Muscle of back (tissue), 11 donors: Measurements from ENCODE around the gene CRAT. TPM values are rescaled to one million over a fixed set of nuclear protein-coding genes. Genes with fewer than 3 reads are reported as not detected.
"Not testable (repeated sequence)": the region's sequence is repeated elsewhere in the genome, so short reads cannot be mapped to it uniquely, and the experiment has no call there.

Experiments used
- DNase-seq, 3 donors: peaks; one replicate each; pipeline versions ENCODE4 v3.0.0 to v3.0.0-alpha.2; 2013
- polyA plus RNA-seq, 10 donors: library from polyadenylated mRNA; unstranded; fragments of 120-200 nt; gene quantifications; one replicate each; pipeline ENCODE4 v1.2.1, GENCODE V29; 2013; ENCODE audit not compliant: insufficient read length in 10 of 10

CRAT gene
- polyA plus RNA-seq, 10 donors, result 31.0 to 45.4 (median 40.4) TPM

GRCh38 chr9:129139233-129139992 lies 28.8 kb upstream of the CRAT start:
- DNase-seq, result peak; percentile 92 to 96 (median 93)

DNA sequence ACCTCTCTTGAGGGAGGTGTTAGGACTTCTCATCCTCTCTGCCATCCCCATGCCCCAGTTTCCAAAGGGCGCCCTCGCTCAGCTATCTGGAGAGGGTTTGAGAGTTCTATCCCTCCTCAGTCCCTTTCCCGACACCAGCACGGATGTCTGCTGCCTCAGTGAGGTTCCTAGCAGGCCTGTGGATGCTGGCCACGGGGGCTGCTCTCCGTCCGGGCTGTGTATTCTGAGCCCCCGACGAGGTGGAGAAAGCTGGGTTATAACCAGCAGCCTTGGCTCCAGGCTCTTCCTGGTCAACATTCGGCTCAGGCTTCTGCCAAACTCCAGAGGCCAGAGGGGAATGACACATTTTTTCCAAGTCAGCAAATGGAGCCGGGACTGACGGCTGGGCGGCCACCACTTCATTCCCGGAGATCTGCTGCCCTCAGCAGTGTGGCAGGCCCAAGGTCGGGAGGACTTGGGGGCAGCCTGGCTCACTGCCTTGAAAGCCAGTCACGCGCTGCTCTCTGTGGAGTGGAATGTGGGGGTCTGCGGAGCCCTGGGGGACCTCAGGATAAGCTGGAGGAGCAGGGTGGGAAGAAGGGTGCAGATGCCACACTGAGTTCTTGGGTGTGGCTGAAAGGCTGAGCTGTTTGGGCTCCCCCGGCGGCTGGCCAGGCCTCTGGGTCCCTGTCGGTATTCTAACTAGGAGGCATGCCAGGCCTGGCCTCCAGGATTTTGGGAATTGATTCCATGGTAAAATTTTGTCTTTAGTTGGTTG lies 28.1 kb upstream of the CRAT start:
- peak in 2 of 3 donors; percentile 66 to 84 for DNase-seq

DNA sequence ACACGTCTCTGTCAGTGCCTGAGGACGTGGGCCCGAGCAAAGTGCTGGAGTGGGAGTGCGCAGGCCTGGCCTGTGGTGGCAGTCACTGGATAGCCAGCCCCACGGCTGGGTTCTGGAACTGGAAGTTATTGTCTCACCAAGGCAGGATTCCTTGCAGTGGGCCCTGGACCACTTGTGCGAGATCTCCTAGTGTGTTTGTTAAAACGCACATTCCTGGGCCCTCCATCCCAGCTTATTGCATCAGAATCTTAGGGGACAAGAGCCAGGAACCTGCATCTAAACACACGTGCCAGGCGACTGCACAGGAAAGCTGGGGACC lies 27.5 kb upstream of the CRAT start:
- no peak for DNase-seq

GRCh38 chr9:129137292-129138143 lies 26.9 kb upstream of the CRAT start:
- no peak for DNase-seq

GRCh38 chr9:129136446-129137035 lies 25.9 kb upstream of the CRAT start:
- no peak for DNase-seq

DNA sequence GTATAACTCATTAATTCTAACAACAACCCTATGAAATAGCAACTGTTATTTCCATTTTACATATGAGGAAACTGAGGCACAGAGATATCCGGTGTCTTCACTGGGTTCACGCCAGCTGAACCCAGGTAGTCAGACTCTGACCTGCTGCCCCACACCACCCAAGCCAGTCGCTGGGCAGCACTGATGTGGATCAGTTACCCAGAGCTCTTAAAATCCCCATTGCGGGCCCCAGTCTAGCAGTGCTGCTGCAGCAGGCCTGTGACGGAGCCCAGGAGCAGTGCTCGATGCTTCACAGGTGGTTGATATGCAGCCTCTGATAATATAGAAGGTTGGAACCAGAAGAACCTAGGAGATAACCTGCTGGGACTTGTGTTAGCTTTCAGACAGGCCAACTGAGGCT lies 24.9 kb upstream of the CRAT start:
- no peak for DNase-seq

DNA sequence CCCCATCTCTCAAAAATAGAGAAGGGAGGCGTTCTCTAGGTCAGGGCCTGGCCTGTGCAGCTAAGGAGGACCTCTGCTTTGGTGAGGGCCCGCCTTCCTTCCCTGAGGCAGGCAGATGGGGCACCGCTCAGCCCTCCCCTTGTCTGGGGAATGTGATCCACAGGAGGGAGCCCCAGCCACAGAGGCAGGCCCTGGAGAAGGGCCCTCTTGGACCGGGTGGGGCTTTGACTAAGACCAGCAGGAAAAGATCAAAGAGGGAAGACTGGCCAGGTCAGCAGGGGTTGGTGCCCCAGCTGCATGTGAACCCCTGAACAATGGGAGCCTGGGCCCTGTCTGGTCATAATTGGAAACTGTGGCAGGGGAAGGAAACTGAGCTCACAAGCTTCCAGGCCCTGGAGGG lies 22.5 kb upstream of the CRAT start:
- DNase-seq, result no peak

GRCh38 chr9:129131300-129132145 lies 20.9 kb upstream of the CRAT start:
- DNase-seq, result peak; percentile 41 to 85 (median 78)

- DNase-seq, result no peak
These were observed 20.2 kb upstream of the CRAT start for GRCh38 chr9:129130791-129131190.

DNA sequence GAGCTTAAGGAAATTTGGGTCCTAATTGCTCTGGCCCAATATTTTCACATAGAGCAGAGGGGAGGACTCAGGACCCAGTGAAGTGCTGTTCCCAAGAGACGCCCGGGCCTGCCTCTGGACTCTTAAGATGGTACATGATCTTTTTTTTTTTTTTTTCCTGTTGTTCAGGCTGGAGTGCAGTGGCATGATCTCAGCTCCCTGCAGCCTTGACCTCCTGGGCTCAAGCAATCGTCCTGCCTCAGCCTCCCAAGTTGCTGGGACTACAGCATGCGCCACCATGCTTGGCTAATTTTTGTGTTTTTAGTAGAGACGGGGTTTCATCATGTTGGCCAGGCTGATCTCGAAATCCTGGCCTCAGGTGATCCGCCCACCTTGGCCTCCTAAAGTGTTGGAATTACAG lies 19.7 kb upstream of the CRAT start:
- DNase-seq, result not testable (repeated sequence)

GRCh38 chr9:129128689-129129088 lies 18.1 kb upstream of the CRAT start:
- no peak for DNase-seq

GRCh38 chr9:129126749-129127618 lies 16.4 kb upstream of the CRAT start:
- DNase-seq, result no peak

GRCh38 chr9:129125478-129125877 lies 14.9 kb upstream of the CRAT start:
- DNase-seq, result peak in 1 of 3 donors; percentile 33

DNA sequence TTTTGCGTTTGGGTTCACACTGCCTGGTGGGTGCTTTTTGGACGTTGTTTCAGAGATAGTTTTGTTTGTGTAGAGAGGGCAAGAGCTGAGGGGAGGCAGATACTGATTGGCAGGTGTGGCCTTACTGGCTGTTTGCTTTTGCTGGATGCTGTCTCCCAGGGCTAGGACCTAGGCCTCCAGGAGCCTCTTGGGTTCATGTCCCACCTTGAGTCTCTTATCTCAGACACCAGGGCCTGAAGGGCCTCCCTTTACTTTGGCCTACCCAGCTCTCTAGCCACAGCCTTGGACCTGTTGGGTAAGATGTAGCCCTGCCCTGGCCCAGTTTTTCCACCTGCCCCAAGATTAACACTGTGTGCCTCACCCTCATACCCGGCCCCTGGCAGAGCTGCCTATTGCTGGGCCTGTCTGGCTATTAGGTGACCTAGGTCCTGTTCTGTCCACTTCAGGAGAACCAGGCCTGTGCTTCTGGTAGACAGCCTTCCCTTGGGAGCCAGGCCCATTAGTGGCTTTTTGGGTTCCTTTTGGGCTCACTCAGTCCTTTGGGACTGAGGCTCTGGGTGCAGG lies 14.0 kb upstream of the CRAT start:
- no peak for DNase-seq

DNA sequence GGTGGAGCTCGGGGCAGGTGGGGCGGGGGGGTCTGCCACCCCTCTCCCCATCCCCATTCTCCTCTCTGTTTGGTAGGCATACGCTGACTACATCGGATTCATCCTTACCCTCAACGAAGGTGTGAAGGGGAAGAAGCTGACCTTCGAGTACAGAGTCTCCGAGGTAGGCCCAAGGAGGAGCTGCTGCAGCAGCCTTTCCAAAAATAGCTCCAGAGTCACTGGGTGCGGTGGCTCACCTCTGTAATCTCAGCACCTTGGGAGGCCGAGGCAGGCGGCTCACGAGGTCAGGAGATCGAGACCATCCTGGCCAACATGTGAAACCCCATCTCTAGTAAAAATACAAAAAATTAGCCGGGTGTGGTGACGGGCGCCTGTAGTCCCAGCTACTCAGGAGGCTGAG lies 12.4 kb upstream of the CRAT start:
- DNase-seq, result not testable (repeated sequence)

- DNase-seq, result no peak
These were observed 11.5 kb upstream of the CRAT start for GRCh38 chr9:129122133-129122532.

DNA sequence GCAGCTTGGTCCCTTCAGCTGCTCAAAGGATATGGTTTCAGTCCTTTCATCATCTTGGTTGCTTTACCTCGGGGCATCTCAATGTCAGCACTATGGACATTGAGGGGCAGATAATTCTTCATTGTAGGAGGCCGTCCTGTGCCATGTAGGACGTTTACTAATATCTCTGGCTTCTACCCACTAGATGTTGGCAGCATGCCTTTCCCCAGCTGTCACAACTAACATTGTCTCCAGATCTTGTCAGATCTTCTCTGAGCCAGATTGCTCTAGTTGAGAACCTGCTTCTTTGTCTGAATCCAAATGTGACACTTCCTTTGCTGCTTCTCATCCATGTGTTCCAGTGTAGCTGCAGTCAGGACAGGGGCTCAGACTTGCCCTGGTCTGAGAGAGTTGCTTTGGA lies 10.9 kb upstream of the CRAT start:
- DNase-seq, result peak in 2 of 3 donors; percentile 52 to 62

- no peak for DNase-seq
These were observed 8.2 kb upstream of the CRAT start for GRCh38 chr9:129118799-129119198.

- DNase-seq, result no peak
These were observed 3.2 kb upstream of the CRAT start for GRCh38 chr9:129113645-129114304.
